ENCODE data around the gene IFNA16. TPM values are rescaled to one million over a fixed set of nuclear protein-coding genes. Genes with fewer than 3 reads are reported as not detected.
"Not testable (repeated sequence)": the region's sequence is repeated elsewhere in the genome, so short reads cannot be mapped to it uniquely, and the experiment has no call there.

Gene IFNA16
- total RNA-seq (2014; rRNA removed; shearing (Covaris generic)): not detected in 2 replicates

GRCh38 chr9:21217211-21217610, at the start of gene IFNA16:
IFNA16 (minus strand) TSS chr9:21217311; CDS start chr9:21217305, 6 bp downstream.
- not testable (repeated sequence) for H3K27me3 ChIP-seq (ENCODE audit: control insufficient read depth, insufficient read depth, low read length); DNase-seq; H3K4me3 ChIP-seq (ENCODE audit: insufficient read depth, low read depth, low read length); H3K36me3 ChIP-seq (replicated peaks; ENCODE audit: control insufficient read depth, insufficient read depth, low read length)

GRCh38 chr9:21265421-21266189, 48.5 kb upstream of the IFNA16 start:
- H3K4me3 ChIP-seq (ENCODE audit: insufficient read depth, low read depth, low read length): no peak overlapping the region
- H3K36me3 ChIP-seq (replicated peaks; ENCODE audit: control insufficient read depth, insufficient read depth, low read length): no peaks in the 10 kb centered on the region
- peaks cover 52% of the 10 kb centered on the region for H3K27me3 ChIP-seq (ENCODE audit: control insufficient read depth, insufficient read depth, low read length)
- no peak for DNase-seq

- Histone ChIP-seq H3K4me3 (ENCODE audit: insufficient read depth, low read depth, low read length) (no peak overlapping the region), H3K27me3 (ENCODE audit: control insufficient read depth, insufficient read depth, low read length) (no peaks in the 10 kb centered on the region; the same call in 1 of the 2 replicates)
- DNase-seq: no peak
Observed at GRCh38 chr9:21255538-21256212, 38.6 kb upstream of the IFNA16 start.

GRCh38 chr9:21252721-21253547, 35.8 kb upstream of the IFNA16 start:
- no peak overlapping the region for H3K4me3 ChIP-seq (ENCODE audit: insufficient read depth, low read depth, low read length)
- no peaks in the 10 kb centered on the region; the same call in 1 of the 2 replicates for H3K27me3 ChIP-seq (ENCODE audit: control insufficient read depth, insufficient read depth, low read length)
- peak; percentile 6 for DNase-seq
- H3K36me3 ChIP-seq (replicated peaks; ENCODE audit: control insufficient read depth, insufficient read depth, low read length): no peaks in the 10 kb centered on the region

More at GRCh38 chr9:21255538-21256212, 38.6 kb upstream of the IFNA16 start:
- H3K36me3 ChIP-seq (replicated peaks; ENCODE audit: control insufficient read depth, insufficient read depth, low read length): no peaks in the 10 kb centered on the region

- Histone ChIP-seq H3K4me3 (ENCODE audit: insufficient read depth, low read depth, low read length) (no peak overlapping the region), H3K36me3 (replicated peaks; ENCODE audit: control insufficient read depth, insufficient read depth, low read length) (no peaks in the 10 kb centered on the region), H3K27me3 (ENCODE audit: control insufficient read depth, insufficient read depth, low read length) (no peaks in the 10 kb centered on the region; the same call in 1 of the 2 replicates)
- no peak for DNase-seq
Observed at GRCh38 chr9:21251638-21252037, 34.5 kb upstream of the IFNA16 start.

- Histone ChIP-seq H3K27me3 (ENCODE audit: control insufficient read depth, insufficient read depth, low read length) (no peaks in the 10 kb centered on the region; the same call in 1 of the 2 replicates), H3K36me3 (replicated peaks; ENCODE audit: control insufficient read depth, insufficient read depth, low read length) (no peaks in the 10 kb centered on the region), H3K4me3 (ENCODE audit: insufficient read depth, low read depth, low read length) (no peak overlapping the region)
- no peak for DNase-seq
Observed at GRCh38 chr9:21251190-21251589, 34.1 kb upstream of the IFNA16 start.

- no peaks in the 10 kb centered on the region for H3K27me3 ChIP-seq (ENCODE audit: control insufficient read depth, insufficient read depth, low read length)
- no peak overlapping the region for H3K4me3 ChIP-seq (ENCODE audit: insufficient read depth, low read depth, low read length)
- DNase-seq: no peak
- no peaks in the 10 kb centered on the region for H3K36me3 ChIP-seq (replicated peaks; ENCODE audit: control insufficient read depth, insufficient read depth, low read length)
Observed at GRCh38 chr9:21244836-21245235, 27.7 kb upstream of the IFNA16 start.

- Histone ChIP-seq H3K27me3 (ENCODE audit: control insufficient read depth, insufficient read depth, low read length) (no peaks in the 10 kb centered on the region), H3K36me3 (replicated peaks; ENCODE audit: control insufficient read depth, insufficient read depth, low read length) (no peaks in the 10 kb centered on the region), H3K4me3 (ENCODE audit: insufficient read depth, low read depth, low read length) (no peak within 1 kb of the TSS)
- no peak for DNase-seq
Observed at GRCh38 chr9:21239911-21240310, 22.8 kb upstream of the IFNA16 start, which contains the start of gene IFNA14. IFNA14 (minus strand) TSS chr9:21240005; CDS start chr9:21239935, 70 bp downstream.

- H3K36me3 ChIP-seq (replicated peaks; ENCODE audit: control insufficient read depth, insufficient read depth, low read length); H3K4me3 ChIP-seq (ENCODE audit: insufficient read depth, low read depth, low read length); DNase-seq; H3K27me3 ChIP-seq (ENCODE audit: control insufficient read depth, insufficient read depth, low read length): not testable (repeated sequence)
Observed at GRCh38 chr9:21236360-21236714, 19.2 kb upstream of the IFNA16 start.

- not testable (repeated sequence) for H3K4me3 ChIP-seq (ENCODE audit: insufficient read depth, low read depth, low read length); H3K27me3 ChIP-seq (ENCODE audit: control insufficient read depth, insufficient read depth, low read length); H3K36me3 ChIP-seq (replicated peaks; ENCODE audit: control insufficient read depth, insufficient read depth, low read length)
- DNase-seq: peak; percentile 16
Observed at GRCh38 chr9:21235468-21236359, 18.6 kb upstream of the IFNA16 start.

- DNase-seq: no peak
- Histone ChIP-seq H3K36me3 (replicated peaks; ENCODE audit: control insufficient read depth, insufficient read depth, low read length) (no peaks in the 10 kb centered on the region), H3K4me3 (ENCODE audit: insufficient read depth, low read depth, low read length) (no peak overlapping the region), H3K27me3 (ENCODE audit: control insufficient read depth, insufficient read depth, low read length) (no peaks in the 10 kb centered on the region)
Observed at GRCh38 chr9:21234153-21234687, 17.1 kb upstream of the IFNA16 start.

GRCh38 chr9:21233258-21233657, 16.1 kb upstream of the IFNA16 start:
- no peak for DNase-seq
- Histone ChIP-seq H3K27me3 (ENCODE audit: control insufficient read depth, insufficient read depth, low read length) (no peaks in the 10 kb centered on the region), H3K4me3 (ENCODE audit: insufficient read depth, low read depth, low read length) (no peak overlapping the region), H3K36me3 (replicated peaks; ENCODE audit: control insufficient read depth, insufficient read depth, low read length) (no peaks in the 10 kb centered on the region)

GRCh38 chr9:21228122-21228521, 11.0 kb upstream of the IFNA16 start, which contains the start of gene IFNA17:
IFNA17 (minus strand) TSS chr9:21228222; CDS start chr9:21228173, 49 bp downstream.
- no peak for DNase-seq

More at GRCh38 chr9:21228122-21228521, 11.0 kb upstream of the IFNA16 start, which contains the start of gene IFNA17:
- Histone ChIP-seq H3K36me3 (replicated peaks; ENCODE audit: control insufficient read depth, insufficient read depth, low read length) (no peaks in the 10 kb centered on the region), H3K4me3 (ENCODE audit: insufficient read depth, low read depth, low read length) (no peak within 1 kb of the TSS), H3K27me3 (ENCODE audit: control insufficient read depth, insufficient read depth, low read length) (no peaks in the 10 kb centered on the region)

All from H7 (cell line).